Heart left ventricle (tissue), 13 donors: ENCODE data around the gene OGT.

ENCODE experiments used
- CTCF ChIP-seq, 12 donors: fragments of 200-600 bp; sonication (generic) in 4 of 12; IDR thresholded peaks; one replicate each; pipeline versions ENCODE4 v1.5.0 to v1.8.0; 2018 to 2022; ENCODE audit warnings: antibody characterized with exemption in 12 of 12, mild to moderate bottlenecking in 5 of 12
- POLR2A ChIP-seq, 2 donors: fragments of 450-650 bp; IDR thresholded peaks; one replicate each; pipeline ENCODE4 v1.6.1; 2017; ENCODE audit warnings: antibody characterized with exemption in 2 of 2, mild to moderate bottlenecking in 2 of 2, moderate library complexity in 2 of 2
- donor health status: ischemic (EF 13 %, LVEDD 7.1; RV severe dilation, severe dysfunction).
- donor health status: DM: no; HTN: yes; CAD: no.
- donor health status: DM: no; HTN: no; CAD: no.
- donor health status: ischemic (EF 25% LVEDD 6.9; RV normal size, moderate dysfunction).
- donor health status: ischemic (EF 25% LVEDD 5.7; RV mildly dilated, moderate dysfunction).
- donor health status: ischemic (EF 35%, LVEDD 5.7; RV mildly dilated, moderate dysfunction).
- donor health status: nonischemic (EF 11% LVEDD 7.7; RV severe dilation, severe dysfunction).
- donor health status: DM: yes; HTN: yes; CAD: no.
- donor health status: PGD.
- donor health status: ischemic (EF 29% LVEDD 5.4; RV normal size, mild dysfunction).
- donor health status: nonischemic (EF 23%, LVEDD 6.1; RV moderate dilation, normal function).

- TF ChIP-seq POLR2A (IDR thresholded peaks at IDR 0.05): no peak
- no peak for TF ChIP-seq CTCF (IDR thresholded peaks at IDR 0.05)
Observed at GRCh38 chrX:71504346-71504745, 28.6 kb upstream of the OGT start.
